ENCODE results near the gene FBXL19. TPM values are rescaled to one million over a fixed set of nuclear protein-coding genes. Genes with fewer than 3 reads are reported as not detected.
A peak's percentile ranks its signal among the peaks of the same experiment; 100 is the strongest.

The FBXL19 gene
- total and polyA plus RNA-seq, 9 of the 15 experiments (the other 6 are each of a cell fraction or from before 2014, with no cell fraction given) = 0.13 to 48.0 (median 13.5) TPM; not detected in 1

- TF ChIP-seq HDAC6 (IDR thresholded peaks at IDR 0.05; ENCODE audit: low read depth, low read length) (no peak), MEF2D (tag; conservative IDR thresholded peaks at IDR 0.05; ENCODE audit: low read depth) (0 out of 2 replicates have a peak, but pooled peaks have one; percentile 1), ZNF217 (CRISPR knock-in tag; IDR thresholded peaks at IDR 0.05) (no peak), HMG20B (CRISPR knock-in tag; IDR thresholded peaks at IDR 0.05) (no peak), FOXK1 (CRISPR knock-in tag; IDR thresholded peaks at IDR 0.05; ENCODE audit: borderline replicate concordance) (no peak), HINFP (tag; conservative IDR thresholded peaks at IDR 0.05; ENCODE audit: low read depth) (no peak), HDAC8 (tag; IDR thresholded peaks at IDR 0.05) (no peak), MAZ (CRISPR knock-in tag; conservative IDR thresholded peaks at IDR 0.05 in 1 of 2, IDR thresholded peaks at IDR 0.05 in 1 of 2) (peak; percentile 26 to 37; a peak in 2 of 4 replicates), ZNF174 (CRISPR knock-in tag; IDR thresholded peaks at IDR 0.05) (no peak), CTCFL (IDR thresholded peaks at IDR 0.05; ENCODE audit: borderline replicate concordance, insufficient read depth, low read depth, low read length, poor library complexity, severe bottlenecking) (peak; percentile 93), UBTF (IDR thresholded peaks at IDR 0.05; ENCODE audit: borderline replicate concordance in 1 of 2, low read depth in 2 of 2, low read length in 2 of 2) (peak; percentile 63 to 72; a peak in 2 of 4 replicates), NUFIP1 (IDR thresholded peaks at IDR 0.05; ENCODE audit: partially characterized antibody) (no peak), HLTF (IDR thresholded peaks at IDR 0.05) (no peak), JUNB (CRISPR knock-in tag; conservative IDR thresholded peaks at IDR 0.05) (no peak), ETV1 (tag; conservative IDR thresholded peaks at IDR 0.05; ENCODE audit: low read depth) (no peak), EWSR1 (IDR thresholded peaks at IDR 0.05; ENCODE audit: borderline replicate concordance, low read depth, partially characterized antibody) (no peak), THAP7 (CRISPR knock-in tag; IDR thresholded peaks at IDR 0.05) (no peak), SMC3 (conservative IDR thresholded peaks at IDR 0.05; ENCODE audit: insufficient read depth, low read depth, low read length) (peak; percentile 39; the same call in 1 of the 2 replicates), TAF7 (tag; IDR thresholded peaks at IDR 0.05) (no peak), POLR2A (conservative IDR thresholded peaks at IDR 0.05) (peak; percentile 60), BCOR (IDR thresholded peaks at IDR 0.05) (peak; percentile 43; the same call in 1 of the 2 replicates), ZNF77 (CRISPR knock-in tag; IDR thresholded peaks at IDR 0.05) (no peak)
Observed at GRCh38 chr16:30902029-30902972, 21.1 kb upstream of the FBXL19 start (continued).

Data from K562 (cell line).